Hippocampal formation (tissue), 2 donors: Measurements from ENCODE around the gene CLEC2L.

Experiments
- DNase-seq, 2 donors: peaks; one replicate each; lab custom pipeline; 2025; lab: John Stamatoyannopoulos, UW

The CLEC2L gene

DNA sequence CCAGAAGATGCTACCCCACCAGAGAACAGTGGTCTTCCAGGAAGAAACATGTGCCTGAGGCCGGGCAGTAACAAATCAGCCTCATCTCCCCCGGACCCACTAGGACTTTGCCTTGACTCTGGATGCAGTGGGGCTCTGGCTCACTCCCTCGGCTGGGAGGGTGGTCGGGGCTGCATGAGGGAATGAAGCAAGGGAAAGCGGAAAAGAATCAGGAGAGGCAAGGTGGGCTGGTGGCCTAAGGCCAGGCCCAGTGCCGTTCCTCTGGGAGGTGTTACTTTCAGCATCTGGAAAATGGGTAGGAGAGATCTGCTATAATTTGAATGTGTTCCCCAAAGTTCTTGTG, 51.8 kb downstream of the CLEC2L start:
- DNase-seq: no peak

DNA sequence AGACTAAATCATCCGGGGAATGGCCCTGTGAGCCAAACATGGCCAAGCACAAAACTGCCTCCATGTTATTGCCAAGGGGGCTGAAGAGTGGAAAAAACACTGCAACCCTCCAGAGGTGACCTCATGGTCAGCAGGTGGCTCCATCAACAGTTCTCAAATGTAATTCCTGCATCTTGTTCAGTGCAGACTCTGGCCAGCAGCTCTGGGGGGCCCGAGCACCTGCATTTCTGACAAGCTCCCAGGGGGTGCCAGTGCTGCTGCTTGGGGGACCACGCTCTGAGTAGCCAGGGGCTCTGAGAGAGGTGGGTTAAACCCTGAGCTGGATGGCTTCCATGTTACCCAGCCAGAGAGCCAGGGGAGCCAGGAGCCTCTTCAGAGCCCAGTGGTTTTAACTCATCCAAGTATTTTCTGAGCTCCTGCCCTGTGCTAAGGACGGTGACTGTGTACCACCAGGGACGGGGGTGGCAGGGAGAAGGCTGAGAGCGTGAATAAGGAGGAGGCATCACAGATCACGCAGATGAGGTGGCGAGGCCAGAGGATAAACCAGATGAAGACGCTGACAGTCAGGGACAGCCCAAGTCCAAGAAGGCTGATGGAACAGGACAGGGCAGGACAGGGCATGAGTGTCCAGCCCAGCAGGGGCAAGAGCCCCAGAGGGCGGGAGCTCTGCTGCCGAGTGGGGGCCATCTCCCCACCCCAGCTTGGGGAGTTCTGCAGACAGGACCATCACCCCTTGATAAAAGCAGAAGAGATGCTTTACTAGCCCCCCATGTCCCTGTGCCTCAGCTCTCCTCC, 52.9 kb downstream of the CLEC2L start:
- DNase-seq: no peak

DNA sequence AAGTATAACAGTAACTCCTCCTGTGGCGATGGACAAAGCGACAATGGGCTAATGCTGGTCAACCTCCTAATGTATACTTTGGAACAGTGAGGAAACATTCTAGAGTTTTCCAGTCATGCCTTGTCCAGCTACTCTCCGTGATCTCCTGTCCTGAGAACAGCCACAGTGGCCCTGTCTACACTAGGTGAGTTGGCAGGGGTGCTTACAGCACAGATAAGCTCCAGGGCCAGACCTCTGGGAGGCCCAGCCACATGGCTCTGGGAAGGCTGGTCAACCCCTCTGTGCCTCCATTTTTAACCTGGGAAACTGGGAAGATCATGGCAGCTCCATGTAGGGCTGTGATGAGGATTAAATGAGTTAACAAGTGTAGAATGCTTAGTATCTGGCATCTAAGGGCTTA, 57.0 kb downstream of the CLEC2L start:
- no peak for DNase-seq

- DNase-seq: no peak
These were observed 58.7 kb downstream of the CLEC2L start for GRCh38 chr7:139582130-139582650.

DNA sequence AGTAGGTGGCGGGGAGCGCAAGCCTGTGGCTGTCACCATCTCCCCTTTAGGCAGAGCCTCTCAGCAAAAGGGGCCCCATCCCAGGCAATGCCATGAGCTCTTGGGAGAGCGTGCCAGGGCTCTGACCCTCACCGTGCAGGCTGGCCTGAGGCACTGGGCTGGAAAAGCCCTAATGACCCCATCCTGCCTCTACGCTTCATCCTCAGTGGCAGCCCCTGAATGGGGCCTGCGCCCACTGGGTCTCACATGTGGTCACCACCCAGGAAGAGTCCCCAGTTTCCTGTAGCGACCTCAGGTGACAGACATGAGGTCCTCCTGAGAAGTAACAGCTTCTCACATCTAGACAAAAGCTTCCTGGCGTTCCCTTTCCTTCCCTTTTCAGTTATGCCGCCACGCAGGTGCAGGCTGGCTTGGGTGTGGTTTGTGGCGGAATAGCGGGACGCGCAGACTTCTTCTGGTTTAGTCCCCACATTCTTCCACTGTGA, 59.2 kb downstream of the CLEC2L start:
- no peak for DNase-seq

- DNase-seq: no peak
These were observed 60.5 kb downstream of the CLEC2L start for GRCh38 chr7:139583826-139584553.

DNA sequence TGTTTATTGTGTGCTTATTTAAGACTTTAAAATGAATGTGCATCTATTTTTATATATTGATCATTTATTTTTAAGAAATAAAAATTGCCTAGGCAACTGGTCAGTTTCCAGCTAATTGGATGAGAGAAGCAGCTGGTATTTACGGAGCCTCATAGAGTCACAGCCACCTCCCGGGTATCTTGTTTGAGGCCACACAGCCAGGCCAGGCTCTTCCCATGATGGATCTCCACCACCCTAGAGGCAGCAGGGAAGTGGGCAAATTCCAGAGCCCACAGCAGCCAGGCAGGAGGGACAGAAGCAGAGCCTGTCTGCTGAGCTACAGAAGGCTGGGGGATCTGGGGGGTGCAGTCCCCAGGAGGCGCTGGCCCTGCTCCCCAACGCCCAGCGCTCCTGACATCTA, 61.6 kb downstream of the CLEC2L start:
- DNase-seq: no peak

- DNase-seq: no peak
These were observed 62.8 kb downstream of the CLEC2L start for GRCh38 chr7:139586286-139586685.

- DNase-seq: no peak
These were observed 64.0 kb downstream of the CLEC2L start for GRCh38 chr7:139587535-139587934.

DNA sequence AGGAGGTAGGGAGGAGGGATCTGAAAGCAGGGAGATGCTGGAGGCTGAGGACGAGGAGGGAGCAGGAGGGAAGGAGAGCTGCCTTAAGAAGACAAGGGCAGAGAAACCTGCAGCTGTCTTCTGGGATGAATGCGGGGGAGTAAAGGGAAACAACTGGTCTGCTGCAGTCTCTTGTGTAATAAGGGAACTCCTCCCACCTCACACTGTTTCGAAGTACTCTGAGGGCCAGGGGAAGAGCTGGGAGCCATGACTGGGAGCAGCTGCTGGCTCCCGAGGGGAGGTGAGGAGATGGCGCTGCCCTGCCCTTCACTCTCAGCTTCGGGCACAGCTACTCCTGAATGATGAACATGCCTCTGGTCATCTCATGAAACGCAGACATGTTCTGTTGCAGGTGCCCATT, 65.1 kb downstream of the CLEC2L start:
- no peak for DNase-seq

GRCh38 chr7:139589474-139589873, 66.0 kb downstream of the CLEC2L start:
- DNase-seq: no peak

- no peak for DNase-seq
These were observed 68.2 kb downstream of the CLEC2L start for GRCh38 chr7:139591550-139592195.

DNA sequence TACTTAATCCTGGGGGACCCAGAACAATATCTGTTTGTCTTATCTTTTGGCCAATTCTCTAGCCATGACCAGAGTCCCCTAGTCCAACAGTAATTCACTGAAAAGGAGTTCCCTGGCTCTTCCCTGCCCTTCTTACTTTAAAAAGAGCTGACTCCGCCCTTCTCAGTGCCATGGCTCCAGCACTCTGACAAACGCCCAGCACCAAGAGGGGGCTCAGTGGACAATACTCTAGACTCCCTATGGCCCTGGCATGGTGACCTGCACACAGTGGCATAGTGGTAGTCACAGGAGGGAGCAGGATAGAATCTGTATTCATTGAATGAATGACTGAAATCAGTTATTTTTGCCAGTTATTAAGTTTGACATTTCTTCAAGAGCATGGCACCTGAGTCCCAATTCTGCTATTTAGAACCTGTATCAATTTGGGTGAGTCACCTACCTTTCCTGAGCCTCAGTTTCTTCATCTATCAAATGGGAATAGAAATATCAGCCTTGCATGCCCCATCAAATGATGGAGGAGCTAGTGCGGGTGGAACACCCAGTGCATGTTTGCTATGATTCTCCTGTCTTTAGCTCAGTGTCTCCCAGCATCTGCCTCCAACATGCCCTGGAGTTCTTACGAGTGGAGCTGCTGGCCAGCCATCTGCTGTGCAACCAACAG, 69.4 kb downstream of the CLEC2L start:
- no peak for DNase-seq

DNA sequence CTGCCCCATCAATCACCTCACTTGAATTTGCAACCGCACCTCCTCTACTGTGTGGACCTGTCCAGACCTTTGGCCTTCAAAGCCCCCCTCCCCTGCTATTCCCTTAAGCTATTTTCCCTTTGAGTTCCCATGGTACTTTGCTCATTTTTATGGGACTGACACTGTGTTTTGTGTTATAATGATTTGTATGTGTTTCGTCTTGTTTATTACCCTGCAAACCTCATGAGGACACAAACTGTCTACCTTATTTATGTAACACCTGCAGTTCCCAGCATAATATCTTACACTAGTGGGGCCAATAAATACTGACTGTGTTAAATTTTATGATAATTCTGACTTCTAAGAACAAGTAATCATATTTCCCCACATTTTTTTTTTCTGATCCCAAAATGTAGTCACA, 70.6 kb downstream of the CLEC2L start:
- DNase-seq: no peak
